ENCODE results near the gene SETBP1.

SETBP1 gene

DNA sequence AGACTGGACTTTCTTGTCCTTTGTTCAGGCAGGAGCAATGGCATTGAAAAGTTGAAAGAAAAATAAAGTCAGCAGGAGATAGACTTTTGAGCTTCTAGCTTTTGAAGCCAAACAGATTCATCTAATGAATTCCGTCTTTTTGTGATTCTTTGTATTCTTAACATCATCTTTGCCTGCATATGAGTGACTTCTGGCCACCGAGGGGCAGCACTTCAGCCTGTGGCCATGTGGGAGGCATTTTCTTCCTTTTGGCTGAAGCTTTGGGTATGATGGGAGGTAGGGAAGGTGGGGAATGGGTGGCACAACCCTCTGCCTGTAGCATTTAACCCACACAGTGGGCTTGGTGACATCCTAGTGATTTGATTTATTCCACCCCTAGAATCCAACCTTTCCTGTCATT is 220.6 kb downstream of the SETBP1 start:
- no peak for DNase-seq (ENCODE audit: low read depth in 2 of 2)

DNA sequence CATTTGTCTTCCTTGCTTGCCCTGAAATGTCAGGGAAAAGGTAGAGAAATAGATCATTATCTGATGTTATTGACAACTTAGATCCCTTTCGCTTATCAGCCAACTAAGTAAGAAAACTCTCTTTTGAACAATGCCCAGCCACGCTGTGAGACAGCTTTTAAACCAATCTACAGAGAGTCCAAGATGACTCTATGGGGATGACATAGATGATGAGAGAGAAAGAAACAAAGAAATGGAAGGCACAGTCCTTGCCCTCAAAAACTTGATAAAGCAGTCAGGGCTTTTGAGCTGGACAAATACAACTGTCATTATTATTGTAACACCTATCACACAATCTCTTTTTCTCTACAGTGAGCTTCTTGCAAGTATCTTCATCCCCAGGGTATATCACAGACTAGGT is 222.6 kb downstream of the SETBP1 start:
- no peak for DNase-seq (ENCODE audit: low read depth in 2 of 2)

DNA sequence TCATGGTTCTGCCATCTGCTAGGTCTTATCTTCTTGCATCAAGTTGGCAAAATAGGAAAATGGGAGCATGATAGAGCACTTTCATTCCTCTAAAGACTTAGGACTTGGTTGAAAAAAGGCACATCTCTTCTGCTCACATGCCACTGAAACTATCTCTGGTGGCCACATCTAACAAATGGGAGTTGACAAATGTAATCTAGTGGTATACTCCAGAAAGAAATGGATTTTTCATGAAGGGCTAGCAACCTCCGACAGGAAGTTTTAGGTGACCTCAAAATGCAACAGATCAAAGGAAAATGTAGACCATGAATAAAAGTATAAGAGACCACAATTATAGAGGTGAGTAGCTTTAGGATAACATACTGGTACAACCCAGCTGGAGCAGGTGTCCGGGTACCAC is 224.1 kb downstream of the SETBP1 start:
- DNase-seq (ENCODE audit: low read depth in 2 of 2): no peak

DNA sequence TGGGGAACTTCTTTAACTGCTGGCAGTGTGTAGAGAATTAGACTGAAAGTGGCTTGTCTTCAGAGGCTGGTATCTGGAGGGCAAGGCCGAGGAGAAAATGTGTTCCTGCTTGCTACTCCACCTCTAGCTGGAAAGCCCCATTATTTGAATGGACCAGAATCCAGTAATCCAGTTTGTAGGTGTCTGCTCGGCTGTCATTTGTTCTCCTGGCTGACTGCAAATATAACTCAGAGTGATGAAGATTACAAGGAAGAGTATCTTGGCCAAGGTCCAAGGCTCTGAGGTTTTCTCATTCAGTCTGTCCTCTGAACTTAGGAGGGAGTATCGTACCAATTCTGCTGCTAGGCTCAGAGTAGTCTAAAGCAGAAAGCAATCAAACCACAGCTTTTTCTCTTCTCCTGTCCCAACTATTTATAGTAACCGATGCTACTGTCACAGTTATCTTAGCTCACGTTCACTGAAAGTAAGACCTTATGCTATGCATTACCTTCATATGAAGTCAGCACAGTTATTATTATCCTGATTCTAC is 228.6 kb downstream of the SETBP1 start:
- DNase-seq (ENCODE audit: low read depth in 2 of 2): no peak

DNA sequence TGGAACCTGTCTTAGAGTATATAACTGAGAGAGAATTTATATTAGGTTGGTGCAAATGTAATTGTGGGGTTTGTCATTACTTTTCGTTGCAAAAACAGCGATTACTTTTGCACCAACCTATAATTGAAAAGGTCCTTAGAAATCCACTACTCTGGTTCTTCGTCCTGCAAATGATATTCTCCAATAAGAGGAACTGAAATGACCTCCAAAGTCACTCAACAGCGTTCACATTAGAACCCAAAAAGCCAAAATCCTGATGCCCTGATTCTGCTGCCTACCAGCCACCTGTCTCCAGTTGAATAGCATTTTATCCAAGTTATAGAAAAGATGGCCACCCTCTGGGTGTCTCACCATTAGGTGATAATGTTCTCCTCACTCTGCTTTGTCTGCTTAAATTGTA is 230.6 kb downstream of the SETBP1 start:
- DNase-seq (ENCODE audit: low read depth in 2 of 2): no peak

DNA sequence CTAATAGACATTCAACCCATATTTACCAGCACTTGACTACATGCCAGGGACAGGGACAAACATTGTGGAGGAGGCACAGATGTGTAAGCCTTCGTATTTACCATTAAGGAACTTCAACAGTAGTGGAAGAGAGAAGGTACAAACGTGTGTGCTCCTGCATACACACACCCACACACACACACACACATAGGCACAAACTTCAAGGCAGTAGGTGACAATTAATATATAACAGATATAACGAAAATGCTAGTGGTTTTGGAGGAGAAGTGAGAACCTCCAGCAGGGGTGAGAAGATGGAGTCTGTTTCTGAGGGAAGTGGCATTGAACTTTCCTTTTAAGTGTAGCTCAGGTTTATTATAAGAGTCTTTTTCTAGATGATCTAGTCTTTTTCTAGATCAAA is 231.1 kb downstream of the SETBP1 start:
- no peak for DNase-seq (ENCODE audit: low read depth in 2 of 2)

DNA sequence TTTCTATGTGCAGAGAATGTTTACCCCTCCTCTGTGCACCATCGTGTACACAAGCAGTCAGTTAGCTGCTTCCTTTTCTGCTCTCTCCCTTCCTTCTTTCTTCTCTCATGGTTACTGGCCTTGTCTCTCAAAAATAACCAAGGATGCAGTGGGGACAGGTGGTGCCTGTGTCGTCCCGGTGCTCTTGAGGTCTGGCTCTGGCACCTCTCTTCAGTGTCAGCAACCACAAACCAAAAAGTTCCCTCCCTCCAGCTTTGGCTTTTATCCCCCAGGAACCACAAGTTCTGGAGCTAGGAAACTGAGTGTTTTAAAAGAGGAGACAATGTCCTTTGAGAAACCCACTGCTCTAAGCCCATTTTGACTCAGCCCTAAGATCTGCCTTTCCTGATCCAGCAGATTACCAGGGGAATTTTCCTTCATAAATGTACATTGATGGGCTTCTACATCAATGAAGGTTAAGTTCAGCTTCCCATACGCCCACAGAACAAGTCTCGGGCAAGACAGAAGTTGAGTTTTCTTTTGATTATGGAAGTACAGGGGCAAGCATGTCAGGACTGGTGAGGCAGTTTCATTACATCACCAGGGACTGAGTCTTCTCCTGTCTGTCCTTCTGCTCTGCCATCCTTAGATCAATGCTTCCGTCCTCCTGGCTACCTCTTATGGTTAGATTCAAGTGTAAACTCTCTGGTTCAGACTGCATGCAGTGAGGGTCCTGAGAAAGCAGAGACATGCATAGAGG is 232.2 kb downstream of the SETBP1 start:
- DNase-seq (ENCODE audit: low read depth in 2 of 2): no peak

DNA sequence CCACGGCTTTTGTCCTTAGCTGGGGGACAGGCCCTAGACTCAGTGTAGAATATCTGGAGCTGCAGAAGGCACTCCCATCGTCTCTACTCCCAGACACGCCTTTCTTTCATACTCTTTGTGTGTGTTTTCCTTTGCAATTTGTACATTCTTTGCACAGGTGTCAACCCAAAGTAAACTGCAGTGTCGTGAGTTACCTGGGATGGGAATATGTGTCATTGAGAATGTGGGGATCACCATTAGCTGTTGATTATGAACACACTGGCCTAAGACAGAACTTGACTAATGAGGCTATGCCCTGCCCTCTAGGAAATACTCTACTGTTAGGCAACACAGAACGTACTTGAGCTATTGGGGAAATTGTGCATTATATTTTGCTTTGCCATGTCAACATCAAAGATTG is 233.3 kb downstream of the SETBP1 start:
- DNase-seq (ENCODE audit: low read depth in 2 of 2): no peak

DNA sequence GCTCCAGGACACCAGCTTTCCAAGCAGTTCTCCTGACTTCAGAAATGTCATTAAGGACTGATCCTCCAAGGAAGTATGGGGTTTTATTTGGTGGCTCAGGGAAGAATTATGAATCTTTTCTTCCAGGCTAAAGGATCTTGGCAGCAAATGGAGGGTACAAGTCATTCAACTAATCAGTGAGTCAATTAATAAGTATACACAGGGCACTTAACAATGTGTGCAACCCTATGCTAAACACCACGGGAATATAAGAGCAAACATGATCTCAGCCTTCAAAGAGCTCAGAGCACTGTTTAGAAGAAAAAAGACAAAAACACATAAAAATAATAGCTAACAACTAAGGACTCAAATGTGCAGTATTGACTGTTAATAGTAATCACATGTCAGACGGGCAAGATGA is 234.5 kb downstream of the SETBP1 start:
- DNase-seq (ENCODE audit: low read depth in 2 of 2): no peak

DNA sequence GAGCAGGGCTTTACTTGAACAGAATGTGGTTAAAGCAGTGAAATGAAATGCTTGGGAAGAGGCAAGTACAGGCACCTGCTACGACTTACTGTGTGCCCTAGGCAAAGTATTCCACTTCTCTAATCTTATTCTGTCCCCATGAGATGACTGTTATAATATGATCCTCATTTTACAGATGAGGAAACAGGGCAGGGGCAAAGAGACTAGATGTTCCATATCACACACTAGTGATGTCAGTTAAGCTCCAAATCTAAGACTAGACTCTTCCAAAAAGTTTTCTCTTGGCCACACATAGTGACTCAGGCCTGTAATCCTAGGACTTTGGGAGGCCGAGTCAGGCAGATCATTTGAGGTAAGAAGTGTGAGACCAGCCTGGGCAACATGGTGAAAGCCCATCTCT is 235.0 kb downstream of the SETBP1 start:
- DNase-seq (ENCODE audit: low read depth in 2 of 2): no peak

DNA sequence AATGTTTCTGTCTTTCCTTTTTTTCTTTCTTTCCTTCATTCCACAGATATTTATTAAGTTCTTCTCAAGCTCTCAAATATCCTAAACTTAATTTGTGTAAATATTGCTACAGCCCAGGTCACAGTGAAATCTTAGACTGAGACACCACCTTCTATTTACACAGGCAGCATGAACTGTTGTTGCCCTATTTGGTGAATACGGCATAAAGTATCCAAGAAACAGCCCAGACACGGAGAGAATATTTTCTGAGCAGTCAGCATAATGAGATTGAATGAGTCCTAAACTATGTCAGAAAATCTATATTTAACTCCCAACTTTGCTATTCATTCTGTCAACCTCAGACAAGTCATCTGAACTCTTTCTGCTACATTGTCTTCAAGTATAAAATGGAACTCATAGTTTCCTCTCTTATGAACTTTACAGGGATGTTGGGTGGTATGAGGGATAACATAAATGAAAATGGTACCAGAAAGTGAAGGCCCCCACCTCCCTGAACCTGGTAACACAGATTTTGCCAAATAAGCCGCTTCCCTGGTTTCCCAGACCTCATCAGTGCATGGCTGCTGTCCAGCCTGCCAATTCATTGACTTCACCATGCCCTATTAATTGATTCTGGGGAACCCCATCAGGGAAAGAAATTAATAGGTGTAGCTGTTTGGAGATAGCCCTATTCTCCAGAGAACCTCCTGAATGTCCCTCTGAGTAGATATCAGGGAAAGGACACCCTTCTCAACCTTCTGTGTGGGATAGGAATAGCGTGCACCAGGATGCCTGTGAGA is 235.9 kb downstream of the SETBP1 start:
- no peak for DNase-seq (ENCODE audit: low read depth in 2 of 2)

DNA sequence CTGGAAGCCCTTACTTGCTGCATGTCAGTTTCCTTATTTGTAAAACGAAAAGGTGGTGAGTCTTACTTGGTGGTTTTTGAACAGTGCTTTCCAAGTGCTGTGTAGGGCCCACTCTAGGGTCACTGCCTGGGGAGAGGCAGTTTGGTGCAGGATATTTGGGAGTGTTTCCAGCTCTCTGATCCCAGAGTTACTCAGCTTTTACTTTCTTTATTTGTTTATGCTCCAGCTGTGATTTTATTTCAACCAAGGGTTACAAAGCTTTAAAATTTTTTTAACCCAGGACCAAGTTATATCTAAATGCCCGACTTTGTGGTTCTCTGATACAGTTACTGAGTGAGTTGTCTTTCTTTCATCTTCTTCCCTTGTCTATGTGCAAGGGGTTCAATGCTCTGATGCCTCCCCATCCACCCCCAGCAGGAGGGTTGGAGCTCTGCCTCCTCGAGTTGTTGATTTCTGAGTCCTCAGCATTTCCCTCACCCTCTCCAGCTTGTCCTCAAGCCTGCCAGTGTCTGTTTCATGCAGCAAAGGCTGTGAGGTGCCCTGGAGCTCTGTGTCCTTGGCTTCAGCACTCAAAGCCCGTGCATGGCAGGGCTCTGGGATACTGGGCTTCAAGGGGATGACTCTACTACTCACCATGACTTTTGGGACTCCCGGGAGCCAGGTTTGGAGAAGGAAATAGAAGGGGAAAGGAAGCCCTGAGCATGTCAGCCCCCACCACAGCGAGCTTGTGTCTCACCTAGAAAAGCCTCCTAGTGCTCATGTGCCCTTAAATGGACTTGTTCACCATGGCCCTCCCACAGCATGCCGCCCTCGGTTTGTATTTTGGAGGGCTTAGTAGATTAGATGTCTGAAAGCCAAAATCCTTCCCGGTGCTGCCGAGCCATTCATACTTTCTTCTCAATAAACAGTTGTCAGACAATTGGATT is 236.8 kb downstream of the SETBP1 start:
- DNase-seq (ENCODE audit: low read depth in 2 of 2): no peak

DNA sequence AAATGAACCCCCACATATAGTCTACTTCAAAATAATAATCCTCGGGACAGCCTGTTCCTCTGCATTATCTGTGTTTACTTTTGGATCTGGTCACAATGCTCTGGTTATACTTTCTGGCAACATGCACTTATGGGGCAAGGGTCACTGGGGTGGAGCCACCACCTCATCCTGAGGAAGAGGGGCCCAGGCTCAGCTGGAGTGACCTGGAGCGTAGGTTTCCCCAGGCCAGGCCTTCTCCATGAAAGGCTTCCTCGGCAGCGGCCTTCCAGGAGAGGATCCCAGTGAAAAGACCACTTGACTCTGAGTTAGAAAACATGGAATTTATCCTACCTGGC is 237.4 kb downstream of the SETBP1 start:
- DNase-seq (ENCODE audit: low read depth in 2 of 2): no peak

DNA sequence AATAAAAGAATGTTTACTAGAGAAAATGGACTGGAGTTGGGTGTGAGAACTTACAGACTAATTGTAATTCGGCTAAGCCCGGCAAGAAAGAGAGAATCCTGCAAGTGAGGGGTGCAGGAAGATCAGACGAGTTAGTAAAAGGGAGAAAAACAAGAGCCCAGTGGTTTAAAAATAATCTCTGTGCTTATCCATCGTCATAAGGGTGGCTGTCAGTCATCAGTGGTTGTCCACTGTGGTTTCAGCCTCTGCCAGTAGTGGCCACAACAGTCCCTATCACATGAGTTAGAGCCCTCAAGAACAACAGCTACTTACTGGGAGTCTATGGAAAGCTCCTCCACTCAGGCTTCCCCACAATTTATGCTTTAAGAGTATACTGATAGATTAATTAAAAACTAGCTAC is 239.8 kb downstream of the SETBP1 start:
- no peak for DNase-seq (ENCODE audit: low read depth in 2 of 2)

DNA sequence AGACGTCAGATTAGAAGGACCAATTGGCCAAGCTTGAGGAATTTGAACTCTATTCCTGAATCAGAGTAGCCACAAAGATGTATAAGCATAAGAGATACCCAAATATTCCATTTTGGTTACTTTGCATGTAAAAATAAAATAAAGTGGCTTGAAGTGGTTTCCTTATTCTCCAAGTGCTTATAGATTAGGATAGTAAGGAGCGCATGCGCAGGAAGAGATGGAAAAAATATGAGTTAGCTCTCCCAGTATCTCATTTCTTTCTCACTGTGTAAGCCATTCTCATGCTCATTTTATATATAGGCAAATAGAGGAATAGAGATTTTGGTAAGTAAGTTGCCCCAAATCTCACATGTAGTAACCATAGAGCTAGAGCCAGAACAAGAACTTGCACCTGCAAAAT is 241.3 kb downstream of the SETBP1 start:
- no peak for DNase-seq (ENCODE audit: low read depth in 2 of 2)

DNA sequence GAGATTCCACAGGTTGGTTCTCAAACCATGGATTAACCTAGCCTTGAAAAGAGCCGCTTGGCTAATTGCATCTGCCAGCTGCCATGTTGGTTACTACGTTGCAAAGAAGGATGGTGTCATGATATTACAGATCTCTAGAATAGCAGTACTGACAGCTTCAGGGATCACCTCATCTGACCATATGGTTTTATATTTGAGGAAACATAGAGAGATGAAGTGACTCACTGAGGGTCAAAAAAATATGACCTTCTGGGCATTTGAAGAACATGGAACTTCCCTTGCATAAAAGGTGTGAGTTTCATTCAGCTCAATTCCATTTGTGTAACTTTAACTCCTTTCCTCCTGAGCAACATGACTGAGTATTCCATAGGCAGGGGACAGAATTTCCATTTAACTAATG is 242.3 kb downstream of the SETBP1 start:
- no peak for DNase-seq (ENCODE audit: low read depth in 2 of 2)

DNA sequence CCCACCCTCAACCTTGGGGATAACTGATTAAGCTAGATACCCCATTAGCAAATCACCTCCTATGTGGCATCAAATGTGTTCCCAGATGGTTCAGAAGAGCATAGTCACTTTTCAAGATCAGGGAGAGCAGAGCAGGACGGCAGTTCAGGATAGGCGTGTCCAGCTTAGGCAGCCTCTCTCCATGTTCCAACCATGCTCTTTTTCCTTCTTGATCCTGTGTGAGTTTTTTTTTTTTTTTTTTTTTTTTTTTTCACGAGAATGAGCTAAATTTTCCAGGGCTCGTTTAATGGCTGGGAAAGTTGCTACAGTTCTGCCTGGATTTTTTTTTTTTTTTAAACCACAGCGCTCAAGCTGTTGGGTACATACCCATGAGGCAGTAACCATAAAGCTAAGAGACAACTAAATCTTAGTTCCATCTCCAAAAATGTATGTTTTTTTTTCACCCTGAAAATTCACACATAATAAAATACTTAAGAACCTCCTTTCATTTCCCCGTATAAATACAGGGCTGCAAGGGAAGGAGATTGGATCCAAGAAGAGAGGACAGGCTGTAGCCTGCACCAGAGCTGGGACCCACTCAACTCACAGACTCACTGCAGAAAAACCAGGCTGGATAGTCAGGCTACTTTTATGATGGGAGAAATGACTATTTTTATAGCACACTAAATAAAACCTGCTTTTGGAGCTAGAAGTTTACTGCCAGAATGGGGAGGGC is 244.3 kb downstream of the SETBP1 start:
- DNase-seq (ENCODE audit: low read depth in 2 of 2): no peak

DNA sequence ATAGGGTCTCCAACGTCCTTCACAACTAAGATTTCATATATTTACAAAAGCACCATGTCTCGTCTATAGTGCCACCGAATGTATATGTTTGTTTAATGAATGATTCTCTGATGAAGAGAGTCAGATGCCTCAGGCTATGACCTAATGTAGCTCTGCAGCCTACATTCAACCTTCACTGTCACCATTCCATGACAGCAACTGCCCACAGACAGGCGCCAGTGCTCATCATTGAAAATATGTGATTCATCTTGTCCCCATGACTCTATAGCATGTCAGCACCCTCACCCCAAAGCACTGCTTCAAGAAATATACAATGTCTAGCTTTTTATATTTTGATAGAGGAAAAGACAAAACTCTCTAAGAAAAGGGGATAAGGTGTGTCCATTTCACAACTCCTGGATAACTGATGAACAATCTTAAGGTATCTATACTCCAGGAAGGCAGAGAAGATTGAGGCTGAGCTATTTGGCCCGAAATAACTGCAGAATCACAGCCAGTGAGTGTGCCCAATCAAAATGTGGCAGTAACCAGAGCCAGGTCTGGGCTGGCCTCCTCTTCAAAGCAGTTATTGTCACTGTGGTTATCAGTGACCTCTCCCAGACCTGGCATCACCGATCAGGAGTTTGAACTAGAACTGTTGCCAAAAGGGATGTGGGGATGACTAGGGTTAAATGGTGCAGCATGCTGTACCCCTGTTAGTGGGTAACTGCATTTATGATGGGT is 246.6 kb downstream of the SETBP1 start:
- DNase-seq (ENCODE audit: low read depth in 2 of 2): peak in 1 of 2 donors; percentile 17

DNA sequence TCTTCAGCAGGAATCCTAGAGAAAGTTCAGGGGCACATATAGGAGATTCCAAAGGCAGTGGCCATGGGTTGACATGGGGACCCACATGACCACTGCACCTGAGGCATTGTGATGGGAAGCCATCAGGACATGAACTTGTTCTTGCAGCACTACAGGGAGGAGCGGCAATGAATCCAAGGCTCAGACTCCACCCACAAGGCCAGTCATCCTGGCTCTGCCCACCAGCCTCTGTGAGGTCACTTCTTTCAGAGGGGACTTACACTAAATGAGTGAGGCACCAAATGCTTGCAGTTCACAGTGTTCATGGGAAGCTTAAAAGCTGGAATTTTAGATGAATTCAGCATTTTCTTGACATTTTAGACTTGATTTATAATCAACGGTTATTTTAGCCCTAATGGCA is 254.2 kb downstream of the SETBP1 start:
- DNase-seq (ENCODE audit: low read depth in 2 of 2): no peak

DNA sequence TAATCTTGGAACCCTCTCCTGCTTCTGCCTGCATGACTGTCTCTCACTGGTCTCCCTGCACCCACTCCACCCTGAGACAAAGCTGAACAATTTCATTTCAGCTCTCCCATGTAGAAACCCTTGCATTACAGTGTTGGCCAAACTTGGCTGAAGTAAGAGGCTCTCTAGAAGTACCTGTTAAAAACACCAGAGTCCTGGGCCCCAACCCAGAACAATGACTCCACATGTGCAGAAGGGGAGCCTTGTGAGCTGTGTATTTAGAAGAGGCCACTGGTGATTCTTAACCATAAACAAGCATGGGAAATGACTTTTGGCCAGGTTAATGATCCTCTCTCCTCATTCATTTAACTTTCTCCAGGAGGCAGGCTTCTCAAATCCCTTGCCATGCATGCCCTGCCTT is 254.8 kb downstream of the SETBP1 start:
- DNase-seq (ENCODE audit: low read depth in 2 of 2): no peak

DNA sequence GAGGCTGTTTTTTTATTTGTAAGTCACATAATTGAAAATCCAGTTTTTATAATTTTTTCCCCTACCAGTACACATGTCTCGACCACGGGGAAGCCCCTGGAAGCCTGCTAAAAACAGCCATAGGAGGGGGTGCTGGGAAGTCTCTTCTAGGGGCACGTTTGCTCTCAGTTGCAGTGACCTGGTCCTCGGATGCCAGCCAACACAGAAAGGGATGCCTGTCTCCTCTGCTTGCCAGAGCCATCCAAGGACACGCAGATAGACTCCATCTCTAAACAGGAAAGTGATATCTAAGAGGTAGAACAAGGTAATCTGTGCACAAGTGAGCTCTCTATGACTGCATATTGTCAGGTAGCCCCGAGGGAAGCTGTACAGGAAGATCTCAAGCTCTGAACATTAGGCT is 255.8 kb downstream of the SETBP1 start:
- DNase-seq (ENCODE audit: low read depth in 2 of 2): no peak

Measured in stimulated activated CD8-positive, alpha-beta memory T cell treated with anti-CD3 and anti-CD28 coated beads, Interleukin-15, amount 100 ng/mL, for 48 hours (primary cell).